ENCODE data around the gene CRELD1. TPM values are rescaled to one million over a fixed set of nuclear protein-coding genes. Genes with fewer than 3 reads are reported as not detected.
"Not testable (repeated sequence)": the region's sequence is repeated elsewhere in the genome, so short reads cannot be mapped to it uniquely, and the experiment has no call there.

The CRELD1 gene
- total RNA-seq: 10 to 100 TPM; 18.8 to 25.3 TPM

- DNase-seq (peak; percentile 98), ATAC-seq (replicated peaks in 1 of 2) (peak; percentile 84 to 85)
- H3K4me3 Mint-ChIP-seq: peak within 1 kb of the TSS; percentile 95 to 99
- no peaks in the 10 kb centered on the region for H3K27me3 Mint-ChIP-seq (ENCODE audit: low read depth)
- H3K4me1 Mint-ChIP-seq (ENCODE audit: low read depth): peaks cover 34% of the 10 kb centered on the region
- no peaks in the 10 kb centered on the region for H3K9me3 Mint-ChIP-seq
- peak within 1 kb of the TSS; percentile 98 for H3K27ac Mint-ChIP-seq
- peaks cover 0 to 3% of the 10 kb centered on the region in 2 donors for H3K36me3 Mint-ChIP-seq (ENCODE audit: insufficient read depth in 2 of 2)
Observed at GRCh38 chr3:9933561-9934234, at the start of gene CRELD1. Gene CRELD1, plus strand, starts transcription at chr3:9933834. Its CDS starts 605 bp downstream, at chr3:9934439.

- no peaks in the 10 kb centered on the region for H3K27me3 Mint-ChIP-seq (ENCODE audit: low read depth)
- H3K4me1 Mint-ChIP-seq (ENCODE audit: low read depth): peaks cover 5% of the 10 kb centered on the region
- H3K9me3 Mint-ChIP-seq: no peaks in the 10 kb centered on the region
- ATAC-seq (replicated peaks in 1 of 2) (no peak), DNase-seq (no peak)
- no peak overlapping the region for H3K4me3 Mint-ChIP-seq
- no peaks in the 10 kb centered on the region for H3K36me3 Mint-ChIP-seq (ENCODE audit: insufficient read depth in 2 of 2)
- no peak overlapping the region for H3K27ac Mint-ChIP-seq
Observed at GRCh38 chr3:9884555-9885165, 49.0 kb upstream of the CRELD1 start.

DNA sequence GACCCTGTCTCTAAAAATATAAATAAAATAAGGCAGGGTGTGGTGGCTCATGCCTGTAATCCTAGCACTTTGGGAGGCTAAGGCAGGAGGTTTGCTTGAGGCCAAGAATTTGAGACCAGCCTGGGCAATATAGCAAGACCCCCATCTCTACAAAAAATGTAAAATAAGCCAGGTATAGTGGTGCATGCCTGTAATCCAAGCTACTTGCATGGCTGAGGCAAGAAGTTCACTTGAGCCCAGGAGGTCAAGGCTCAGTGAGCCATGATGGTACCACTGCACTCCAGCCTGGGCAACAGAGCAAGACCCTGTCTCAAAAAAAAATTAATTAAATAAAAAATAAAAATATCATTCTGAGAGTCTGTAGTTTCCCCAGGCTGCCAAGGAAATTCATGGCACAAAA lies 47.3 kb upstream of the CRELD1 start:
- DNase-seq (no peak), ATAC-seq (replicated peaks in 1 of 2) (no peak)
- H3K4me1 Mint-ChIP-seq (ENCODE audit: low read depth): peaks cover 11% of the 10 kb centered on the region
- no peak overlapping the region for H3K27ac Mint-ChIP-seq
- H3K9me3 Mint-ChIP-seq: no peaks in the 10 kb centered on the region
- H3K27me3 Mint-ChIP-seq (ENCODE audit: low read depth): no peaks in the 10 kb centered on the region
- no peaks in the 10 kb centered on the region for H3K36me3 Mint-ChIP-seq (ENCODE audit: insufficient read depth in 2 of 2)
- no peak overlapping the region for H3K4me3 Mint-ChIP-seq

GRCh38 chr3:9887480-9887879 lies 46.2 kb upstream of the CRELD1 start:
- ATAC-seq (replicated peaks in 1 of 2): no peak
- Mint-ChIP-seq H3K4me3 (no peak overlapping the region), H3K36me3 (ENCODE audit: insufficient read depth in 2 of 2) (peaks cover 5 to 7% of the 10 kb centered on the region in 2 donors), H3K27me3 (ENCODE audit: low read depth) (no peaks in the 10 kb centered on the region), H3K9me3 (no peaks in the 10 kb centered on the region), H3K4me1 (ENCODE audit: low read depth) (peaks cover 17% of the 10 kb centered on the region), H3K27ac (no peak overlapping the region)
- no peak for DNase-seq

DNA sequence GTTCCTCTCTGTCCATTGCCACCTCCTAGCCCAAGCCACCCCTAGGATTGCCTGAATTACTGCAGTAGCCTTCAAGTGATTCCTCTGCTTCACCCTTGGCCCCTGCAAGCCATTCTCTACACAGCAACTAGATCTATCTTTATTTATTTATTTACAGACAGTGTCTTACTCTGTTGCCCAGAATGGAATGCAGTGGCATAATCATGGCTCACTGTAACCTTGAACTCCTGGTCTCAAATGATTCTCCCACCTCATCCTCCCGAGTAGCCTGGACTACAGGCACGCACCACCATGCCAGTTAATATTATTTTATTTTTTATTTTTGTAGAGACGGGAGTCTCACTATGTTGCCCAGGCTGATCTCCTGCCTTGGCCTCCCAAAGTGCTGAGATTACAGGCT lies 45.1 kb upstream of the CRELD1 start:
- no peak overlapping the region for H3K27ac Mint-ChIP-seq
- DNase-seq: no peak
- no peaks in the 10 kb centered on the region for H3K9me3 Mint-ChIP-seq
- no peak overlapping the region for H3K4me3 Mint-ChIP-seq
- ATAC-seq (replicated peaks in 1 of 2): no peak
- H3K4me1 Mint-ChIP-seq (ENCODE audit: low read depth): peaks cover 27% of the 10 kb centered on the region
- H3K36me3 Mint-ChIP-seq (ENCODE audit: insufficient read depth in 2 of 2): peaks cover 12 to 16% of the 10 kb centered on the region in 2 donors
- H3K27me3 Mint-ChIP-seq (ENCODE audit: low read depth): no peaks in the 10 kb centered on the region

- peak overlapping the region; percentile 97 for H3K27ac Mint-ChIP-seq
- peaks cover 12 to 16% of the 10 kb centered on the region in 2 donors for H3K36me3 Mint-ChIP-seq (ENCODE audit: insufficient read depth in 2 of 2)
- DNase-seq: no peak
- no peaks in the 10 kb centered on the region for H3K27me3 Mint-ChIP-seq (ENCODE audit: low read depth)
- no peak for ATAC-seq (replicated peaks in 1 of 2)
- H3K9me3 Mint-ChIP-seq: no peaks in the 10 kb centered on the region
- peaks cover 36% of the 10 kb centered on the region for H3K4me1 Mint-ChIP-seq (ENCODE audit: low read depth)
- peak overlapping the region in 1 of 2 donors; percentile 98 for H3K4me3 Mint-ChIP-seq
Observed at GRCh38 chr3:9889405-9889804, 44.2 kb upstream of the CRELD1 start.

DNA sequence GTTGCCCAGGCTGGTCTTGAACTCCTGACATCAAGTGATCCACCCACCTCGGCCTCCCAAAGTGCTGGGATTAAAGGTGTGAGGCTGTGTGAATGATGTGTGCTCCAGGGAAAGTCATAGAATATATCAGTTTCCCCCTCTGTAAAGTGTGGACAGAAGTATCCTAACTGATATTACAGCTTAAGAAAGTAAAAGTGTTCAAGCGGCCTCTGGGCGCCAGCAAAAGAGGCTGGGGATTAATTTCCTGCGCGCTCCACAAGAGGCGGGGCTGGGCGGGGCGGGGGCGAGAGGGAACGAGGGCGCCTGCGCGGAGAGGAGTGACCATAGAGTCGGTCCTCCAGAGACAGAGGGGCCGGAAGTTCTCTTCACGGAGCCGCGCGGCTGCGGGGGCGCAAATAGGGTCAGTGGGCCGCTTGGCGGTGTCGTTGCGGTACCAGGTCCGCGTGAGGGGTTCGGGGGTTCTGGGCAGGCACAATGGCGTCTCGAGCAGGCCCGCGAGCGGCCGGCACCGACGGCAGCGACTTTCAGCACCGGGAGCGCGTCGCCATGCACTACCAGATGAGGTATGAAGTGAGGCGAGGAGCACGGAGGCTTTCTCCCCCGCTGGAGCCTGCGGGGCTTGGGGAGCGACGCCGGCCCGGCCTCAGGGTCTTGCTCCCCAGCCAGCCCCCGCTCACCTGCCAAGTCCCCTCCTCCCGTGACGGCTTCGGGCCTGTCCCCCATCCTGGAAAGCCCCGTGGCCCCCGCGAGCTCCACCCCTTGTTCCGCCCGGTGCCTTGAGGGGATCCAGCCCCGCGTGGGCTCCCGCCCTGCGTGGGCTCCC lies 43.2 kb upstream of the CRELD1 start, which contains the start of gene JAGN1:
TSS of gene JAGN1 (plus strand) at position 362 of the 823 bp plus-strand sequence. CDS start at position 475, 113 bp downstream.
- ATAC-seq (replicated peaks in 1 of 2) (peak; percentile 87 to 90), DNase-seq (peak; percentile 90 to 92)
- H3K4me1 Mint-ChIP-seq (ENCODE audit: low read depth): peaks cover 46% of the 10 kb centered on the region
- no peaks in the 10 kb centered on the region for H3K27me3 Mint-ChIP-seq (ENCODE audit: low read depth)
- H3K27ac Mint-ChIP-seq: peak within 1 kb of the TSS; percentile 97
- H3K9me3 Mint-ChIP-seq: no peaks in the 10 kb centered on the region
- H3K36me3 Mint-ChIP-seq (ENCODE audit: insufficient read depth in 2 of 2): peaks cover 15 to 23% of the 10 kb centered on the region in 2 donors
- peak within 1 kb of the TSS; percentile 98 for H3K4me3 Mint-ChIP-seq

- Mint-ChIP-seq H3K27me3 (ENCODE audit: low read depth) (no peaks in the 10 kb centered on the region), H3K36me3 (ENCODE audit: insufficient read depth in 2 of 2) (peaks cover 15 to 23% of the 10 kb centered on the region in 2 donors), H3K4me3 (peak overlapping the region; percentile 98), H3K9me3 (no peaks in the 10 kb centered on the region), H3K4me1 (ENCODE audit: low read depth) (peaks cover 50% of the 10 kb centered on the region), H3K27ac (peak overlapping the region; percentile 97)
- no peak for DNase-seq
- no peak for ATAC-seq (replicated peaks in 1 of 2)
Observed at GRCh38 chr3:9891072-9891622, 42.5 kb upstream of the CRELD1 start.

DNA sequence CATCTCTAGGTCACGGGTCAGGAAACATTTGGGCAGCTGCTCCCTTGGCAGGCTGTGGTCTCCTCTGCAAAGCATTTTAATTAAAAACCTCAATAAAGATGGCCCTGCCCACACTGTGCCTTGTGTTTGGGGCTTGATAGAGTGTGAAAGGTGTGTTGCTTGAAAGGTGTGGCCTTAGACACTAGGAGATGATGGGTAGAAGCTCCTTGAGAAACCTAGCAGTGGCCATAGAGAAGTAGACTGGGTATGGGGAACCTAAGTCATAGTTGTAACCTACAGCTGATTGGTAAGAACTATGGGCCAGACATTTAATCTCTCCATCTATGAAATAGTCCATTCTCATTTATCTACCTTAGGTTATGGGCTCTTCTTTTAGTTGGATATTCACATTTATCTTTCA lies 39.9 kb upstream of the CRELD1 start:
- H3K4me3 Mint-ChIP-seq: peak overlapping the region; percentile 24 to 56
- H3K27ac Mint-ChIP-seq: peak overlapping the region; percentile 82
- H3K36me3 Mint-ChIP-seq (ENCODE audit: insufficient read depth in 2 of 2): peaks cover 15 to 23% of the 10 kb centered on the region in 2 donors
- ATAC-seq (replicated peaks in 1 of 2) (no peak), DNase-seq (no peak)
- no peaks in the 10 kb centered on the region for H3K9me3 Mint-ChIP-seq
- peaks cover 60% of the 10 kb centered on the region for H3K4me1 Mint-ChIP-seq (ENCODE audit: low read depth)
- H3K27me3 Mint-ChIP-seq (ENCODE audit: low read depth): no peaks in the 10 kb centered on the region

DNA sequence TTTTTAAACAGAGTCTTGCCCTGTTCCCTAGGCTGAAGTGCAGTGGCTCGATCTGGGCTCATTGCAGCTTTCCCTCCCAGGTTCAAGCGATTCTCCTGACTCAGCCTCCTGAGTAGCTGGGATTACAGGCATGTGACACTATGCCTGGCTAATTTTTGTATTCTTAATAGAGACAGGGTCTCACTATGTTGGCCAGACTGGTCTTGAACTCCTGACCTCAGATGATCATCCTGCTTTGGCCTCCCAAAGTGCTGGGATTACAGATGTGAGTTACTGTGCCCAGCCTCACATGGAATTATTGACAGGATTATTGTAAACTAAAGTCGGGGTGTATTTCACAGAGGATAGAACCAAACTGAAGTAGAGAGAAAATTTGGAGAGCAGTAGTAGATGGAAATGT lies 37.9 kb upstream of the CRELD1 start:
- Mint-ChIP-seq H3K36me3 (ENCODE audit: insufficient read depth in 2 of 2) (peaks cover 15 to 23% of the 10 kb centered on the region in 2 donors), H3K4me1 (ENCODE audit: low read depth) (peaks cover 50% of the 10 kb centered on the region)
- not testable (repeated sequence) for DNase-seq; H3K4me3 Mint-ChIP-seq; H3K27ac Mint-ChIP-seq; H3K9me3 Mint-ChIP-seq; H3K27me3 Mint-ChIP-seq (ENCODE audit: low read depth); ATAC-seq (replicated peaks in 1 of 2)

- H3K4me3 Mint-ChIP-seq: not testable (repeated sequence)
Observed at GRCh38 chr3:9896755-9897407, 36.8 kb upstream of the CRELD1 start.

More at GRCh38 chr3:9896755-9897407, 36.8 kb upstream of the CRELD1 start:
- H3K36me3 Mint-ChIP-seq (ENCODE audit: insufficient read depth in 2 of 2): peaks cover 13 to 21% of the 10 kb centered on the region in 2 donors
- H3K27ac Mint-ChIP-seq; H3K27me3 Mint-ChIP-seq (ENCODE audit: low read depth); ATAC-seq (replicated peaks in 1 of 2); H3K9me3 Mint-ChIP-seq; DNase-seq: not testable (repeated sequence)
- H3K4me1 Mint-ChIP-seq (ENCODE audit: low read depth): peaks cover 58% of the 10 kb centered on the region

Data from activated T-cell treated with anti-CD3 and anti-CD28 coated beads, Interleukin-2, amount 50 U/mL, for 72 hours (primary cell).